K562 (cell line): ENCODE results near the gene RASAL1. TPM values are rescaled to one million over a fixed set of nuclear protein-coding genes. Genes with fewer than 3 reads are reported as not detected.

Experiments used
- ATAC-seq: fragments of 200-7000 bp; cut with Tn5 transposase; 3 replicates; pipeline ENCODE4 v1.9.1; 2020; ENCODE audit warnings: moderate library complexity
- BruUV-seq: library from RNA; stranded (reverse); fragments of 400-500 nt; replicated peaks from 2 replicates; lab custom pipeline; 2021; lab: Mats Ljungman, UMichigan
- CTCF ChIA-PET: fragments of 300-600 bp; formaldehyde crosslinking; extraction: SDS; loops from one replicate; lab custom pipeline; 2021; ENCODE audit warnings: low intra/inter-chr PET ratio; lab: Yijun Ruan, JAX
- POLR2A ChIA-PET: fragments of 300-600, 350-650 bp; sonication (Branson Sonifier 250); formaldehyde crosslinking; extraction: SDS; loops from one replicate; lab custom pipeline; 2021; ENCODE audit warnings: antibody characterized with exemption, inconsistent platforms; lab: Yijun Ruan, JAX
- DNase-seq, 4 experiments: peaks; one replicate each; pipeline versions ENCODE4 v3.0.0 to v3.0.0-alpha.2; 2011 to 2018; ENCODE audit warnings: low spot score in 3 of 4, mixed read lengths in 3 of 4; ENCODE audit errors: extremely low read depth in 1 of 4
- FAIRE-seq: peaks from 2 replicates; lab custom pipeline; 2011; peaks lifted over from hg19 to GRCh38; lab: Jason Lieb, UNC
- H2AFZ ChIP-seq: 2 replicates; pipeline ENCODE4 v1.6.0; 2011; ENCODE audit warnings: low read depth, low read length, control low read depth, inconsistent platforms
- H3K27ac ChIP-seq: fragments of 200-600 bp; 3 replicates; pipeline ENCODE4 v1.8.0; 2011; ENCODE audit warnings: low read depth, mild to moderate bottlenecking, control low read depth, inconsistent platforms, low read length, moderate library complexity, mixed read lengths; ENCODE audit errors: extremely low read depth
- H3K27me3 ChIP-seq, 2 experiments: fragments of 300-600 bp in 1 of 2; 2 replicates in 1 of 2; 3 replicates in 1 of 2; pipeline versions ENCODE4 v1.6.0 to v1.8.0; 2011; ENCODE audit warnings: inconsistent platforms in 2 of 2, low read length in 2 of 2, mild to moderate bottlenecking in 1 of 2, mixed read lengths in 1 of 2, moderate library complexity in 1 of 2; ENCODE audit not compliant: control insufficient read depth in 2 of 2, insufficient read depth in 2 of 2
- H3K36me3 ChIP-seq: fragments of 300-600 bp; 3 replicates; pipeline ENCODE4 v1.8.0; 2011; ENCODE audit warnings: mild to moderate bottlenecking, low read length, inconsistent platforms; ENCODE audit not compliant: control insufficient read depth, insufficient read depth
- H3K4me1 ChIP-seq, 2 experiments: fragments of 200-600 bp in 1 of 2; replicated peaks in 1 of 2; 2 replicates in 1 of 2; 3 replicates in 1 of 2; pipeline versions ENCODE4 v1.5.1 to v1.8.0; 2011; ENCODE audit warnings: inconsistent platforms in 2 of 2, low read length in 2 of 2, mild to moderate bottlenecking in 1 of 2, mixed read lengths in 1 of 2, moderate library complexity in 1 of 2; ENCODE audit not compliant: control insufficient read depth in 2 of 2, insufficient read depth in 2 of 2
- H3K4me2 ChIP-seq: 2 replicates; pipeline ENCODE4 v1.6.1; 2011; ENCODE audit warnings: low read length, control low read depth, inconsistent platforms, mixed read lengths; ENCODE audit not compliant: insufficient read depth
- H3K4me3 ChIP-seq: fragments of 200-600 bp; sonication (generic), shearing (Covaris generic); 2 replicates; pipeline ENCODE4 v1.5.1; 2016; ENCODE audit warnings: control low read depth, inconsistent platforms
- H3K79me2 ChIP-seq: fragments of 200-600 bp; 3 replicates; pipeline ENCODE4 v1.8.0; 2011; ENCODE audit warnings: low read length, inconsistent platforms; ENCODE audit not compliant: control insufficient read depth, insufficient read depth
- H3K9ac ChIP-seq, 2 experiments: 2 replicates each; pipeline versions ENCODE4 v1.6.0 to v1.6.1; 2011; ENCODE audit warnings: low read depth in 2 of 2, low read length in 2 of 2, control low read depth in 1 of 2, inconsistent platforms in 1 of 2, mild to moderate bottlenecking in 1 of 2, mixed read lengths in 1 of 2; ENCODE audit not compliant: insufficient read depth in 1 of 2
- H3K9me1 ChIP-seq: one replicate; pipeline ENCODE4 v1.6.0; 2011; ENCODE audit warnings: inconsistent platforms, mild to moderate bottlenecking, low read length, moderate library complexity; ENCODE audit not compliant: control insufficient read depth, insufficient read depth
- H3K9me3 ChIP-seq: replicated peaks from 2 replicates; pipeline ENCODE4 v1.5.1; 2011; ENCODE audit warnings: low read depth, low read length, inconsistent platforms; ENCODE audit not compliant: control insufficient read depth, insufficient read depth
- H4K20me1 ChIP-seq: replicated peaks from 2 replicates; pipeline ENCODE4 v1.6.1; 2011; ENCODE audit warnings: low read length, inconsistent platforms, mixed read lengths; ENCODE audit not compliant: control insufficient read depth, insufficient read depth
- FOXA3 ChIP-seq, 2 experiments: fragments of 450-650 bp in 1 of 2; sonication (generic) in 1 of 2; formaldehyde crosslinking; IDR thresholded peaks in 1 of 2; conservative IDR thresholded peaks in 1 of 2; 2 replicates each; pipeline versions ENCODE4 v1.4.0 to v1.8.0; 2020 to 2022; ENCODE audit warnings: mild to moderate bottlenecking in 2 of 2, missing genetic modification reagents in 1 of 2
- HNRNPK ChIP-seq: fragments of 200-400 bp; formaldehyde crosslinking; IDR thresholded peaks from one replicate; pipeline ENCODE4 v1.6.1; 2018; ENCODE audit warnings: mild to moderate bottlenecking, low read depth, low read length; ENCODE audit not compliant: poor library complexity, severe bottlenecking
- RBM25 ChIP-seq: fragments of 200-400 bp; formaldehyde crosslinking; IDR thresholded peaks from 2 replicates; pipeline ENCODE4 v1.6.1; 2018; ENCODE audit warnings: low read length, low read depth, moderate library complexity; ENCODE audit not compliant: severe bottlenecking
- ZC3H8 ChIP-seq: fragments of 450-650 bp; IDR thresholded peaks from 2 replicates; pipeline ENCODE4 v1.6.1; 2017
- WGBS: fragments of 100-300 bp; shearing (Covaris generic); methylation state at CpG from one replicate; pipeline ENCODE4 v1.1.6; 2016; ENCODE audit warnings: low coverage, mixed read lengths; ENCODE audit not compliant: insufficient coverage; ENCODE audit errors: missing lambda C conversion rate; 5-methylcytosine and 5-hydroxymethylcytosine counted together
- in situ Hi-C: fragments of 300-500 bp; cut with MboI; formaldehyde crosslinking; loops from 4 replicates; pipeline ENCODE4 v1.15.0; 2018; ENCODE audit warnings: inconsistent platforms, mixed read lengths
- intact Hi-C: fragments of 100-400 bp; cut with micrococcal nuclease; formaldehyde crosslinking; loops from 2 replicates; pipeline ENCODE4 v1.14.2; 2022
- polyA plus RNA-seq, 8 experiments: library from polyadenylated mRNA; depleted of rRNA in 4 of 8; stranded (reverse) in 5 of 8; unstranded in 3 of 8; fragments of >200 nt; fragmentation: Nextera tagmentation in 2 of 8; fragmentation: Illumina TruSeq in 1 of 8; extraction: Ambion mirVana in 2 of 8; extraction: Trizol in 1 of 8; gene quantifications; 2 replicates each; pipeline versions ENCODE4 v1.2.1 to v1.2.3, GENCODE V29; 2011 to 2014; ENCODE audit warnings: inconsistent platforms in 1 of 8, missing spikeins in 1 of 8
- total RNA-seq, 7 experiments: library from RNA; depleted of rRNA in 6 of 7; stranded (reverse); fragments of >200 nt in 6 of 7; fragmentation: Illumina TruSeq in 2 of 7; extraction: Trizol in 2 of 7; gene quantifications; 2 replicates each; pipeline versions ENCODE4 v1.2.1 to v1.2.3, GENCODE V29; 2011 to 2021; ENCODE audit warnings: low replicate concordance in 1 of 7
- TF ChIP-seq, protein P1 (sequence below): fragments of 250-450 bp; sonication (Bioruptor Pico); IDR thresholded peaks from 2 replicates; pipeline ENCODE4 v1.5.0; 2020; ENCODE audit warnings: mild to moderate bottlenecking, borderline replicate concordance

The RASAL1 gene
- total and polyA plus RNA-seq, 9 of the 15 experiments (the other 6 are each of a cell fraction or from before 2014, with no cell fraction given), result 0.06 to 0.16 (median 0.14) TPM; not detected in 6

DNA sequence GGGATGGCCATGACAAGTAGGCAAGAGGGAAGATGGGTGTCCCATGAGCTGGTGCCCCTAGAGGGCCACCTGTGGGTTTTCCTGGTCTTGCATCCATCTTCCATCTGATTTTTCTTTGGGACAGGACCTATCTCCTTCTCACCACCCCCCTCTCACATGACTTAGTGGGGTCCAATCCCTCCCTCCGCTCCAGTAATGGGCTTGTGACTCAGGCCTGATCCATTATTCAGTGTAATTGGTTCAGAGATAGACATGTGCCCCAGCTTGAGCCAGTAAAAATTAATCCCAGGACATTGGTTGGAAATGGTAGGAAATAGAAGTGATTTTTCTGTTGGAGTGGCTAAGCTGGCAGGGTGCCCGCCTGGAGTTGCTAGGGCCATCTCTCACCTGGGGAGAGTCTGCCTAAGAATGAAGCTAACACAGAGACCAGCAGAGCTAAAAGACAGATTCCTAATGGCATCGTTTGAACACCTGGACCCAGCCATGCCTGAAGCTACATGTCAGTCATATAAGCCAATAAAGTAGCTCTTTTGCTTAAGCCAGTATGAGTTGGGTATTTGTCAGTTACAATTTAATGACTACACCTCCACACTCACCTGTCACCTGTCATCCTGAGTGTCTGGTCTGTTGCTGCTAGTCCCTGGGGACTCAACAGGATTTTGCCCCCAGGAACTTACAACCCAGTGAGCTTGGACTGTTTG is 14.7 kb downstream of the RASAL1 start:
- Histone ChIP-seq H2AFZ (no peak overlapping the region), H3K4me3 (no peak overlapping the region), H3K9ac (no peak overlapping the region; a peak in 1 of 4 replicates), H3K4me1 (peaks cover 0 to 5% of the 10 kb centered on the region in 2 experiments; a peak in 1 of 5 replicates), H3K79me2 (no peaks in the 10 kb centered on the region), H3K27ac (no peak overlapping the region), H3K4me2 (no peak overlapping the region), H4K20me1 (no peaks in the 10 kb centered on the region; the same call in 1 of the 2 replicates), H3K36me3 (no peaks in the 10 kb centered on the region), H3K27me3 (peaks cover 3 to 21% of the 10 kb centered on the region in 2 experiments; a peak in 4 of 5 replicates), H3K9me3 (no peaks in the 10 kb centered on the region; the same call in 1 of the 2 replicates), H3K9me1 (peaks cover 2% of the 10 kb centered on the region)
- ATAC-seq (no peak), FAIRE-seq (no peak), DNase-seq (no peak)
- intact Hi-C loops, result no loop called here
- in situ Hi-C loops, result no loop called here
- no TSS peak for BruUV-seq
- CTCF ChIA-PET, result no interaction called here
- POLR2A ChIA-PET, result interaction anchor here (0.7 to 1.0 kb wide), 2 partner anchors 13 to 419 kb away, joined by 3 read pairs; no protein-coding TSS in a partner anchor
- TF ChIP-seq HNRNPK (no peak), RBM25 (peak; percentile 18), FOXA3 (CRISPR knock-in tag; conservative IDR thresholded peaks at IDR 0.05 in 1 of 2, IDR thresholded peaks at IDR 0.05 in 1 of 2) (no peak), ZC3H8 (no peak)
- TF ChIP-seq, protein P1, sequence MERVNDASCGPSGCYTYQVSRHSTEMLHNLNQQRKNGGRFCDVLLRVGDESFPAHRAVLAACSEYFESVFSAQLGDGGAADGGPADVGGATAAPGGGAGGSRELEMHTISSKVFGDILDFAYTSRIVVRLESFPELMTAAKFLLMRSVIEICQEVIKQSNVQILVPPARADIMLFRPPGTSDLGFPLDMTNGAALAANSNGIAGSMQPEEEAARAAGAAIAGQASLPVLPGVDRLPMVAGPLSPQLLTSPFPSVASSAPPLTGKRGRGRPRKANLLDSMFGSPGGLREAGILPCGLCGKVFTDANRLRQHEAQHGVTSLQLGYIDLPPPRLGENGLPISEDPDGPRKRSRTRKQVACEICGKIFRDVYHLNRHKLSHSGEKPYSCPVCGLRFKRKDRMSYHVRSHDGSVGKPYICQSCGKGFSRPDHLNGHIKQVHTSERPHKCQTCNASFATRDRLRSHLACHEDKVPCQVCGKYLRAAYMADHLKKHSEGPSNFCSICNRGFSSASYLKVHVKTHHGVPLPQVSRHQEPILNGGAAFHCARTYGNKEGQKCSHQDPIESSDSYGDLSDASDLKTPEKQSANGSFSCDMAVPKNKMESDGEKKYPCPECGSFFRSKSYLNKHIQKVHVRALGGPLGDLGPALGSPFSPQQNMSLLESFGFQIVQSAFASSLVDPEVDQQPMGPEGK (CRISPR knock-in tag), result no peak
- WGBS, result 2% methylated on average over 3 of the region's 3 CpGs
